Spinal cord (tissue), 10 donors: ENCODE results near the gene POC5. TPM values are rescaled to one million over a fixed set of nuclear protein-coding genes. Genes with fewer than 3 reads are reported as not detected.

ENCODE experiments used
- DNase-seq, 6 donors: peaks; one replicate each; pipeline versions ENCODE4 v3.0.0 to v3.0.0-alpha.2; 2013 to 2015; ENCODE audit warnings: low spot score in 6 of 6, low read depth in 4 of 6
- H3K27ac ChIP-seq: one replicate; pipeline ENCODE4 v1.5.1; 2013; ENCODE audit warnings: low read depth, low read length, control low read depth
- H3K27me3 ChIP-seq: one replicate; pipeline ENCODE4 v1.6.1; 2013; ENCODE audit warnings: low read length; ENCODE audit not compliant: control insufficient read depth, insufficient read depth
- H3K36me3 ChIP-seq: one replicate; pipeline ENCODE4 v1.6.1; 2013; ENCODE audit warnings: low read length; ENCODE audit not compliant: control insufficient read depth, insufficient read depth
- H3K4me1 ChIP-seq: one replicate; pipeline ENCODE4 v1.6.1; 2013; ENCODE audit warnings: low read length; ENCODE audit not compliant: control insufficient read depth, insufficient read depth
- H3K4me3 ChIP-seq: one replicate; pipeline ENCODE4 v1.5.1; 2013; ENCODE audit warnings: low read depth, low read length, control low read depth
- H3K9me3 ChIP-seq: one replicate; pipeline ENCODE4 v1.6.1; 2013; ENCODE audit warnings: low read length; ENCODE audit not compliant: control insufficient read depth, insufficient read depth
- WGBS: methylation state at CpG from one replicate; pipeline ENCODE4 v1.1.5; 2013; ENCODE audit warnings: missing lambda C conversion rate; ENCODE audit not compliant: insufficient coverage; 5-methylcytosine and 5-hydroxymethylcytosine counted together
- polyA plus RNA-seq, 2 donors: library from polyadenylated mRNA; unstranded; fragments of 120-200 nt; gene quantifications; one replicate each; pipeline ENCODE4 v1.2.1, GENCODE V29; 2013; ENCODE audit not compliant: insufficient read length in 2 of 2
- total RNA-seq, 2 donors: library from RNA; depleted of rRNA in 1 of 2; stranded (reverse); fragments of 120-200 nt in 1 of 2; fragments of >200 nt in 1 of 2; gene quantifications; one replicate each; pipeline versions ENCODE4 v1.2.3 to v1.2.4, GENCODE V29; 2013 to 2014
- donor health status: healthy.

POC5 gene
- total and polyA plus RNA-seq, 4 donors, result 13.9 to 18.6 (median 17.3) TPM

- DNase-seq, result no peak
- no peaks in the 10 kb centered on the region for H3K36me3 ChIP-seq
- no peak overlapping the region for H3K27ac ChIP-seq
- H3K9me3 ChIP-seq, result no peaks in the 10 kb centered on the region
- H3K27me3 ChIP-seq, result no peaks in the 10 kb centered on the region
- H3K4me3 ChIP-seq, result no peak overlapping the region
- 86% methylated on average over 6 of the region's 6 CpGs for WGBS
- H3K4me1 ChIP-seq, result peaks cover 9% of the 10 kb centered on the region
These were observed 50.4 kb downstream of the POC5 start for GRCh38 chr5:75666801-75667200.

- Histone ChIP-seq H3K36me3 (no peaks in the 10 kb centered on the region), H3K27ac (no peak overlapping the region), H3K4me1 (peaks cover 9% of the 10 kb centered on the region), H3K4me3 (no peak overlapping the region), H3K9me3 (no peaks in the 10 kb centered on the region), H3K27me3 (no peaks in the 10 kb centered on the region)
- no CpG with 5 or more reads among the region's 2 CpGs for WGBS
- peak in 2 of 6 donors; percentile 30 to 42 for DNase-seq
These were observed 52.3 kb downstream of the POC5 start for GRCh38 chr5:75664979-75665378.

GRCh38 chr5:75663579-75664284, 53.5 kb downstream of the POC5 start:
- peak in 2 of 6 donors; percentile 50 to 55 for DNase-seq
- Histone ChIP-seq H3K4me3 (no peak overlapping the region), H3K27ac (no peak overlapping the region), H3K4me1 (peaks cover 9% of the 10 kb centered on the region), H3K27me3 (no peaks in the 10 kb centered on the region), H3K9me3 (no peaks in the 10 kb centered on the region), H3K36me3 (no peaks in the 10 kb centered on the region)
- WGBS, result 36% methylated on average over 8 of the region's 12 CpGs

GRCh38 chr5:75662061-75662460, 55.2 kb downstream of the POC5 start:
- DNase-seq, result peak in 2 of 6 donors; percentile 42 to 80
- no CpG with 5 or more reads among the region's 2 CpGs for WGBS

GRCh38 chr5:75660678-75661465, 56.4 kb downstream of the POC5 start:
- no peaks in the 10 kb centered on the region for H3K36me3 ChIP-seq
- H3K9me3 ChIP-seq, result no peaks in the 10 kb centered on the region
- H3K27ac ChIP-seq, result no peak overlapping the region
- peaks cover 14% of the 10 kb centered on the region for H3K4me1 ChIP-seq
- no peak for DNase-seq
- WGBS, result 77% methylated on average over 9 of the region's 16 CpGs
- H3K27me3 ChIP-seq, result no peaks in the 10 kb centered on the region
- no peak overlapping the region for H3K4me3 ChIP-seq

More at GRCh38 chr5:75662061-75662460, 55.2 kb downstream of the POC5 start:
- Histone ChIP-seq H3K27ac (no peak overlapping the region), H3K4me1 (peaks cover 9% of the 10 kb centered on the region), H3K4me3 (no peak overlapping the region), H3K36me3 (no peaks in the 10 kb centered on the region), H3K27me3 (no peaks in the 10 kb centered on the region), H3K9me3 (no peaks in the 10 kb centered on the region)

GRCh38 chr5:75659791-75660450, 57.3 kb downstream of the POC5 start:
- DNase-seq, result no peak
- WGBS, result no CpG with 5 or more reads among the region's 3 CpGs

GRCh38 chr5:75656311-75657003, 60.8 kb downstream of the POC5 start:
- peak overlapping the region; percentile 83 for H3K27ac ChIP-seq
- H3K4me1 ChIP-seq, result peaks cover 11% of the 10 kb centered on the region
- WGBS, result 12% methylated on average over 8 of the region's 9 CpGs
- no peaks in the 10 kb centered on the region for H3K9me3 ChIP-seq
- peak in 4 of 6 donors; percentile 26 to 84 (median 48) for DNase-seq
- H3K27me3 ChIP-seq, result no peaks in the 10 kb centered on the region
- H3K4me3 ChIP-seq, result peak overlapping the region; percentile 45
- no peaks in the 10 kb centered on the region for H3K36me3 ChIP-seq

More at GRCh38 chr5:75659791-75660450, 57.3 kb downstream of the POC5 start:
- peaks cover 17% of the 10 kb centered on the region for H3K4me1 ChIP-seq
- H3K36me3 ChIP-seq, result no peaks in the 10 kb centered on the region
- no peak overlapping the region for H3K27ac ChIP-seq
- H3K27me3 ChIP-seq, result no peaks in the 10 kb centered on the region
- H3K4me3 ChIP-seq, result no peak overlapping the region
- no peaks in the 10 kb centered on the region for H3K9me3 ChIP-seq

GRCh38 chr5:75654693-75655295, 62.4 kb downstream of the POC5 start:
- no peak overlapping the region for H3K27ac ChIP-seq
- no peak for DNase-seq
- 90% methylated on average over 19 of the region's 19 CpGs for WGBS
- no peak overlapping the region for H3K4me3 ChIP-seq
- H3K9me3 ChIP-seq, result no peaks in the 10 kb centered on the region
- H3K4me1 ChIP-seq, result peaks cover 17% of the 10 kb centered on the region
- no peaks in the 10 kb centered on the region for H3K27me3 ChIP-seq
- no peaks in the 10 kb centered on the region for H3K36me3 ChIP-seq

- Histone ChIP-seq H3K4me1 (peaks cover 17% of the 10 kb centered on the region), H3K9me3 (no peaks in the 10 kb centered on the region), H3K27ac (peak overlapping the region; percentile 67), H3K4me3 (no peak overlapping the region), H3K36me3 (no peaks in the 10 kb centered on the region), H3K27me3 (no peaks in the 10 kb centered on the region)
- no peak for DNase-seq
- no CpG with 5 or more reads among the region's 2 CpGs for WGBS
These were observed 63.7 kb downstream of the POC5 start for GRCh38 chr5:75653521-75653920.
